ENCODE results near the gene ZNF124.
"Not testable (repeated sequence)": the region's sequence is repeated elsewhere in the genome, so short reads cannot be mapped to it uniquely, and the experiment has no call there.

Gene ZNF124

DNA sequence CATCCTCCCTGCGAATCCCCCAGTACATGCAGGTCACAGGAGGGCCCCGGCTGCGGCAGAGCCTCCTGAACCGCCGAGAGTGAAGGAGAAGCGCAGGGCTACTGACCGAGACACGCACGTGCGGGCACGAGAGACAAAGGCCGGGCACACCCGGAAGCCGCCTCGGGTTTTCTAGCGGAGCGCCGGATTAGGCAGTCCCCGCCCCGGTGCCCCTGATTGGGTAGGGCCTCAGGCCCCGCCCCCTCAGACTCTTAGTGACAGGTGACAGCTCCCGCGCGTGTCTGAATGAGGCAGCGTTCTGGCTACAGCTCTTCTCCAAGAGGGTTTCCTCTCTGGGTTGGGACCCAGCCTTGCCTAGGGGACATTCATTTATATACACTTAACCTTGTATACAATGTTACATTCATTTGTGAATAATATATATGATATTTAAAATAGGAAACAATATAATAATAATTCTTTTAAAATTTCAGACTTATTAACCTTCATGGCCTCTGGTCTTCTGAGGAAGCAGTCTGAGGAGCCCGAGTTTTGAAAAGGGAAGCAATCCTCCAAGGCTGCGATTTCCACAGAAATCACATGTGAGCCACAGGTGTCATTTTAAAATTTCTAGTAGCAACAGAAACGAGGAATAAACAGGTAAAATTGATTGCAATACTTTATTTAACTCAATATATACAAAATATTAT is at the start of gene ZNF124:
TSS of gene ZNF124 (minus strand) at position 146 of the 689 bp plus-strand sequence. CDS start at position 3, 143 bp downstream.
- not testable (repeated sequence) for H3K36me3 ChIP-seq (ENCODE audit: control insufficient read depth, low read depth, low read length); H3K27me3 ChIP-seq (ENCODE audit: control insufficient read depth, insufficient read depth, low read length); H3K27ac ChIP-seq (ENCODE audit: low read length); H3K4me3 ChIP-seq (ENCODE audit: low read length); H3K9me3 ChIP-seq (ENCODE audit: control insufficient read depth, low read depth, low read length); H3K9ac ChIP-seq (ENCODE audit: low read length); H3K4me1 ChIP-seq (ENCODE audit: control insufficient read depth, low read depth, low read length)

DNA sequence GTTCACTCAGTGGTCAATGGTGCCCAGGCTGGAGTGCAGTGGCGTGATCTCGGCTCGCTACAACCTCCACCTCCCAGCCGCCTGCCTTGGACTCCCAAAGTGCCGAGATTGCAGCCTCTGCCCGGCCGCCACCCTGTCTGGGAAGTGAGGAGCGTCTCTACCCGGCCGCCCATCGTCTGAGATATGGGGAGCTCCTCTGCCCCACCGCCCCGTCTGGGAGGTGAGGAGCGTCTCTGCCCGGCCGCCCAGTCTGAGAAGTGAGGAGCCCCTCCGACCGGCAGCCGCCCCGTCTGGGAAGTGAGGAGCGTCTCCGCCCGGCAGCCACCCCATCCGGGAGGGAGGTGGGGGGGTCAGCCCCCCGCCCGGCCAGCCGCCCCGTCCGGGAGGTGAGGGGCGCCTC is 48.5 kb upstream of the ZNF124 start:
- H3K36me3 ChIP-seq (ENCODE audit: control insufficient read depth, low read depth, low read length); H3K9ac ChIP-seq (ENCODE audit: low read length); H3K4me3 ChIP-seq (ENCODE audit: low read length): not testable (repeated sequence)

DNA sequence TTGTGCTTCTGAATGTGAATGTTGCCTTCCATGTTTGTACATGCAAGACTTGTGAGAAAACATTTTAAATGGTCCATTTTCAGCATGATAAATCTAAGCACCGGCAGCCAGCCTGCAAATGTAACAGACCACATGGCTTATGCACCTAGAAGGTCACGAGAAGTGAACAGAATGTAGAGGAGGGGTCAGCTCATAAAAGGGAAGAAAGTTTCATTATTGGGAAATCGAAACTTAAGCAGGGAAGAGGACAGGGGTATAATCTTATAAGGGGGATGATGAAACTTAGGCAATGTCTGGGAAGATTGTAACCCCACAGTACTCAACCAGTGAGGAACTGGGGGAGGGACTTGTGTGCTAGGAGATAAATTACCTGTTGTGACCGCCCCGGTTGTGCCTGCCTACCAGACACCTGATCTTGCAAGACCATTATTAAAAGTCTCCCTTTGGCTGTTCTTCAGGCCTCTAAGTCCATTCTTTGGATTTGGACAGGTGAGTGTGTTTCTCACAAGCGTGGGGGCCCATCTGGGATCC is 46.4 kb upstream of the ZNF124 start:
- Histone ChIP-seq H3K9ac (ENCODE audit: low read length) (no peak overlapping the region), H3K36me3 (ENCODE audit: control insufficient read depth, low read depth, low read length) (no peaks in the 10 kb centered on the region), H3K27ac (ENCODE audit: low read length) (no peak overlapping the region), H3K4me1 (ENCODE audit: control insufficient read depth, low read depth, low read length) (no peaks in the 10 kb centered on the region), H3K9me3 (ENCODE audit: control insufficient read depth, low read depth, low read length) (no peaks in the 10 kb centered on the region), H3K27me3 (ENCODE audit: control insufficient read depth, insufficient read depth, low read length) (no peaks in the 10 kb centered on the region), H3K4me3 (ENCODE audit: low read length) (no peak overlapping the region)

More for the DNA sequence above, 48.5 kb upstream of the ZNF124 start:
- H3K27ac ChIP-seq (ENCODE audit: low read length); H3K4me1 ChIP-seq (ENCODE audit: control insufficient read depth, low read depth, low read length); H3K9me3 ChIP-seq (ENCODE audit: control insufficient read depth, low read depth, low read length); H3K27me3 ChIP-seq (ENCODE audit: control insufficient read depth, insufficient read depth, low read length): not testable (repeated sequence)

DNA sequence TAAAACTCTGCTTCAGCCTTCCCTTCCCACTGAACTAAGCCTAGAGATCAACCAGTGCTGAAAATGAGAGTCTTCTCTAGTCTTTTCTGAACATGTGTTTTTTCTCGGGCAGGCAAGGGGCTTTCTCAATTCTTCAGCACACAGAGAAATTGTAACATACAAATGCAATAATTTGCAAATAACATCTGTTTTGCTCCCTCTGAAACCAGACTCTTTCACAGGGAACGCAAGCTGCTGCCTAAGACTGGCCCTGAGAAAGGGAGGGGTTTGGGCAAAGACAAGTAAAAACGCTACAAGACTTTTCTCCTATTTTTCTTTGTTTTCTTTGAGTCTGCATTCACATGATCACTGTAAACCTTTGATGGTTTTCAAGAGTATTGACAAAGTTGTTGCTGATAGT is 44.4 kb upstream of the ZNF124 start:
- H3K27me3 ChIP-seq (ENCODE audit: control insufficient read depth, insufficient read depth, low read length) = no peaks in the 10 kb centered on the region
- no peak overlapping the region for H3K4me3 ChIP-seq (ENCODE audit: low read length)
- H3K4me1 ChIP-seq (ENCODE audit: control insufficient read depth, low read depth, low read length) = no peaks in the 10 kb centered on the region
- no peaks in the 10 kb centered on the region for H3K9me3 ChIP-seq (ENCODE audit: control insufficient read depth, low read depth, low read length)
- no peak overlapping the region for H3K9ac ChIP-seq (ENCODE audit: low read length)
- no peak overlapping the region for H3K27ac ChIP-seq (ENCODE audit: low read length)
- no peaks in the 10 kb centered on the region for H3K36me3 ChIP-seq (ENCODE audit: control insufficient read depth, low read depth, low read length)

DNA sequence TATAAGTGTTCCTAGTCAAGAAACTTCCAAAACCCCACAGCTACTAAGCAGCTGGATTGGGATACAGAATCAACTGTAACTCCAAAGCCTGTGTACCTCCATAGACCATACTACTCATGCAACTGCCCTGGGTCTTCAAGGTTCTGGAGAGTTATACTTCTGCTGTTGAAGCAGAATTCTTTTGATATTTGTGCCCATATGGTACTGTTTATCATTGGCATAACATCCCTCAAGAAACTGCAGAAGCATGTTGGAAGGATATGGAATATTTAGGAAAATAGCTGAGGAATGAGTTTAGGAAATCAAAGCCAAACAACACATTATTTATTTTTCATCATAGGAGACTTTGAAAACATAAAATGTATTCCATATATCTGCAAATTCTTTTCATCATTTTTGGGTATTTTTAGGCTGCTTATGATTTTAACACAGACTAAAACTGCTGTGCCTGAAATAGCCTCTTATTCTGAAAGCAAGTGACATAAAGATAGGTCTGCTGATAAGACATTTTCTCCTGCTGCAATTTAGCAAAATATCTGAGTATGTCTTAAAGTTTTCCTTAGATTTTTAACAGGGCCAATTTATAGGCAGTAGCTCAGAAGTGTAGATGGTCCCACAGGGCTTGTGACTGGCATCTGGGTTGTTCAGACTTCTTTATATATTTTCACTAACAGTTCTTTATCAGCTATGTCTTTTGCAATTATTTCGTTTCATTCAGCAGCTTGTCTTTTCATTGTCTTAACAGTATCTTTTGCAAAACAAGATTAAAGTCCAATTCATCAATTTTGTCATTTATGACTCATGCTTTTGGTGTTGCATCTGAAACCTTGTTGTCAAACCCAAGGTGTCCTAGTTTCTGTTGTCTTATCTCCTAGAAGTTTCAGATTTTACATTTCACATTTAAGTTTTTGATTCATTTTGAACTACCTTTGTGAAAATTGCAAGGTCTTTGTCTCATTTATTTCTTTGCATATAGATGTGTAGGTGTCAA is 41.1 kb upstream of the ZNF124 start:
- H3K4me1 ChIP-seq (ENCODE audit: control insufficient read depth, low read depth, low read length) = peaks cover 8% of the 10 kb centered on the region

DNA sequence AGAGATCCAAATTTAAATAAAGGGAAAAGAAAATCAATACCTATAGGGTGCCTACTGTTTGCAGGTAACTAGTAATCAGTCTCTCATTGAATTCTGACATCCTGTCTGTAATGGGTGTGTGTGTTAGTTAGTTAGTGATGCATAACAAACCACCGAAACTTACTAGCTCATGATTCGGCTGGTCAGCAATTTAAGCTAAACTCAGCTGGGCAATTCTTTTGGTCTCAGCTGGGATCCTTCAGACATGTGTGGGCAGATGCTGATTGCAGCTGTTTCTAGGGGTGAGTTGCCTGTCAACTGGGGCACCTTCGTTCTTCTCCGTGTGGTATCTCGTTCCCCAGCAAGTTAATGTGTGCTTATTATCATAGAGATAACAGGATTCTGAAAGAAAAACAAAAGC is 40.2 kb upstream of the ZNF124 start:
- H3K9ac ChIP-seq (ENCODE audit: low read length) = no peak overlapping the region
- H3K27me3 ChIP-seq (ENCODE audit: control insufficient read depth, insufficient read depth, low read length) = no peaks in the 10 kb centered on the region
- no peaks in the 10 kb centered on the region for H3K36me3 ChIP-seq (ENCODE audit: control insufficient read depth, low read depth, low read length)
- peaks cover 8% of the 10 kb centered on the region for H3K4me1 ChIP-seq (ENCODE audit: control insufficient read depth, low read depth, low read length)
- H3K4me3 ChIP-seq (ENCODE audit: low read length) = no peak overlapping the region
- no peaks in the 10 kb centered on the region for H3K9me3 ChIP-seq (ENCODE audit: control insufficient read depth, low read depth, low read length)
- H3K27ac ChIP-seq (ENCODE audit: low read length) = no peak overlapping the region

More for the DNA sequence above, 41.1 kb upstream of the ZNF124 start:
- Histone ChIP-seq H3K27ac (ENCODE audit: low read length) (no peak overlapping the region), H3K4me3 (ENCODE audit: low read length) (no peak overlapping the region), H3K9me3 (ENCODE audit: control insufficient read depth, low read depth, low read length) (no peaks in the 10 kb centered on the region), H3K9ac (ENCODE audit: low read length) (no peak overlapping the region), H3K27me3 (ENCODE audit: control insufficient read depth, insufficient read depth, low read length) (no peaks in the 10 kb centered on the region), H3K36me3 (ENCODE audit: control insufficient read depth, low read depth, low read length) (no peaks in the 10 kb centered on the region)

DNA sequence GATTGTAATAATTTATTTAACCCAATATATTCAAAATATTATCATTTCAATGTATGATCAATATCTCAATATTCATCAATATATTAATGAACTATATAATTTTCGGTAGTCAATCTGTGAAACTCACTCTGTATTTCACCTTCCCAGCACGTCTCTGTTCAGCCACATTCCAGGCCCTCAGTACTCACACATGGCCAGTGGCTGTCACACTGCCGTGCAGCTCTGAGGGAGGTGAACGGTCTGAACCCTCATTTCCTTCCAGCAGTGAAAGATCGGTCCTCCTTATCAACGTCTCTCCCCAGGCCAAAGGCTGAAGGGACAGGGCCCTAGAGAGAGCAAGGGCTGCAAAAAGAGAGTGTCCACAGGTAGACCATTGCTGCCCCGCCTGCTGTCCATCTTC is 39.5 kb upstream of the ZNF124 start:
- no peak overlapping the region for H3K27ac ChIP-seq (ENCODE audit: low read length)
- no peak overlapping the region for H3K4me3 ChIP-seq (ENCODE audit: low read length)
- H3K36me3 ChIP-seq (ENCODE audit: control insufficient read depth, low read depth, low read length) = no peaks in the 10 kb centered on the region
- H3K9ac ChIP-seq (ENCODE audit: low read length) = no peak overlapping the region
- peaks cover 8% of the 10 kb centered on the region for H3K4me1 ChIP-seq (ENCODE audit: control insufficient read depth, low read depth, low read length)
- H3K9me3 ChIP-seq (ENCODE audit: control insufficient read depth, low read depth, low read length) = no peaks in the 10 kb centered on the region
- no peaks in the 10 kb centered on the region for H3K27me3 ChIP-seq (ENCODE audit: control insufficient read depth, insufficient read depth, low read length)

DNA sequence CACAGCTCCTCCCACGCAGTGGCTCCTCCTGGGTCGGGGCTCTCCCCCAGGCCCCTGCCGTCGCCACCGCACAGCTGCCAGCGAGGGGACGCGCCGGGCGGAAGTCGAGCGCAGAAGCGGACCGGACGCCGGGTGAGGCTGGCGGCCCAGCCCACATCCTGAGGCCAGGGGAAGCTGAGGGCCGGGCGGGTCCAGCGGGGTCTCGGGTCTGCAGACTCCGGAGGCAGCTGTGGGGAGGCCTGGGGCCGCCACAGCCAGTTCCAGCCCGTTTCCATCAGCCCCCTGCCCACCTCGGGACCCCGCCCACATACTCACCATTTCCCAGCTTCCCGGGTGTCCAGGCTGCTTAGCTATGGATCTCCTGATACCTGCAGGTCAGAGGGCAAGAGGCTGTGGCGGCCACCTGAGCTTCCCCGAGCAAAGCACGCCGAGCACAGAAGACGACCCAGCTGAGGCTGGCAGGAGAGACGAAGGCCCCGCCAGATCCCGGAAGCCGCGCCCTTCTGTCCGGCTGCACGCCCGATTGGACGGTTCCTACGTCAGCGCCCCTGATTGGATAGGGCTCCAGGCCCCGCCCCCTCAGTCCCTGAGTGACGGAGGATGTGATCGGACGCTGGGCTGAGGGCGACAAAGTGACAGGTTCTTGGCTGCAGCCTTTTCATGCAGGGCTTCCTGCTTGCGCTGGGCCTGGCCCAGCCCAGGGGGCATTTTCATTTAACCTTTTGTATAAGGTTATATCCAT is 38.7 kb upstream of the ZNF124 start:
- Histone ChIP-seq H3K9ac (ENCODE audit: low read length) (peak overlapping the region; percentile 60), H3K27me3 (ENCODE audit: control insufficient read depth, insufficient read depth, low read length) (no peaks in the 10 kb centered on the region), H3K9me3 (ENCODE audit: control insufficient read depth, low read depth, low read length) (no peaks in the 10 kb centered on the region), H3K4me1 (ENCODE audit: control insufficient read depth, low read depth, low read length) (peaks cover 8% of the 10 kb centered on the region), H3K36me3 (ENCODE audit: control insufficient read depth, low read depth, low read length) (no peaks in the 10 kb centered on the region), H3K4me3 (ENCODE audit: low read length) (peak overlapping the region; percentile 71), H3K27ac (ENCODE audit: low read length) (no peak overlapping the region)

DNA sequence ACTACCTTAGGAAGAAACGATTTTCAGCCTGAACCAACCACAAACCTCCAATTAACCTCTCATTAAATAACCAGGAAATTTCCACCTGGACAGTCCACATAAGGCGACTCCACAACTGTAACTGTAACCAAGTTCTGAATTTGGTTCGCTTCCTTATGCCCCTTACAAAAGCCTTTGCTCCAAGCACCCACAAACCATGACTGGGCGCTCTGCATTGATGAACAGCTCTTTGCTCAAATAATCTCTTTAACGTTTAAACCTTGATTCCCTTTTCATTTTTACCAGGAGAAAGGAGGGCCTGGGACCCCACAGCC is 38.2 kb upstream of the ZNF124 start:
- Histone ChIP-seq H3K9ac (ENCODE audit: low read length) (peak overlapping the region; percentile 60), H3K4me3 (ENCODE audit: low read length) (peak overlapping the region; percentile 71), H3K27me3 (ENCODE audit: control insufficient read depth, insufficient read depth, low read length) (no peaks in the 10 kb centered on the region), H3K27ac (ENCODE audit: low read length) (no peak overlapping the region), H3K36me3 (ENCODE audit: control insufficient read depth, low read depth, low read length) (no peaks in the 10 kb centered on the region), H3K4me1 (ENCODE audit: control insufficient read depth, low read depth, low read length) (peaks cover 8% of the 10 kb centered on the region), H3K9me3 (ENCODE audit: control insufficient read depth, low read depth, low read length) (no peaks in the 10 kb centered on the region)

DNA sequence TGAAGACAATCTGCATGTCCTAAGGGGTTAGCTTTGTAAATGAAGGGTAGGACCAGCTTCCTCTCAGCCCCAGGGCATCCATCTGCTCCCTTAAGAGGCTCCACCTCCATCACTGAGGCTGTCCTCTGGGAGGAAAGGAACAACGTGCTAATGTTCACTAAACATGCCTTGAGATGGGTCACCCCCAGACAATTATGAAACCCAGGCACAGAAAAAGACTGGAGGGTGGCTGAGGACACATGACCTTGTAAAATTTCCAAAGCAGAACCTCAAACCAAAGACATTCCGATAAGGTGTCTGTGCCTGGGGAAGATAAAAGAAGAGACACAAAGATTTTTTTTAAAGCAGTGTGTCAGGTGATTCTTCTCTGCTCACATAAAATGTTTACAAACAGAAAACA is 37.6 kb upstream of the ZNF124 start:
- H3K9me3 ChIP-seq (ENCODE audit: control insufficient read depth, low read depth, low read length) = no peaks in the 10 kb centered on the region
- peak overlapping the region; percentile 71 for H3K4me3 ChIP-seq (ENCODE audit: low read length)
- H3K27ac ChIP-seq (ENCODE audit: low read length) = no peak overlapping the region
- peaks cover 8% of the 10 kb centered on the region for H3K4me1 ChIP-seq (ENCODE audit: control insufficient read depth, low read depth, low read length)
- H3K27me3 ChIP-seq (ENCODE audit: control insufficient read depth, insufficient read depth, low read length) = no peaks in the 10 kb centered on the region
- peak overlapping the region; percentile 60 for H3K9ac ChIP-seq (ENCODE audit: low read length)
- H3K36me3 ChIP-seq (ENCODE audit: control insufficient read depth, low read depth, low read length) = no peaks in the 10 kb centered on the region

DNA sequence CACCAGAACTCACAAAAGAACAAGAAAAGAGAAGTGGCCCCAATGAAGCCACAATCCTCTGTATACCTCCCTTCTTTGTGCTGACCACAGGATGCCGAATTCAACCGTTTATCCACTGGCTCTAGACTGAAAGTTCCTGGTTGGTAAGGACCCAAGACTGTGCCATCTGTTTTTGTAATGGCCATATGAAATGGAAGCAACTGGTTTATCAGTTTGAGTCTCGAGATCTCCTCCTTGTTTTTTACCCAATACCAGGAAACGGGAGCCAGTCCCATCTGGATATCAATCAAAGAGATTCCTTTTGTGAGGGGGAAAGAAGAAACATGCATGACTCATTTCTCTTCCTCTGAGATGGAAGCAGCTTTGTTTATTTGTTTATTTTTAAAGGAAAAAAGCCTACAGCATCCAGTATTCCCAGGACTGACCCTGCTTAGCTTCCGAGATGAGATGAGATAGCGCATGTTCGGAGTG is 32.4 kb upstream of the ZNF124 start:
- H3K36me3 ChIP-seq (ENCODE audit: control insufficient read depth, low read depth, low read length) = peaks cover 6% of the 10 kb centered on the region
- no peak overlapping the region for H3K9ac ChIP-seq (ENCODE audit: low read length)
- H3K9me3 ChIP-seq (ENCODE audit: control insufficient read depth, low read depth, low read length) = no peaks in the 10 kb centered on the region
- H3K27ac ChIP-seq (ENCODE audit: low read length) = no peak overlapping the region
- H3K4me1 ChIP-seq (ENCODE audit: control insufficient read depth, low read depth, low read length) = peaks cover 1% of the 10 kb centered on the region
- H3K4me3 ChIP-seq (ENCODE audit: low read length) = no peak overlapping the region
- no peaks in the 10 kb centered on the region for H3K27me3 ChIP-seq (ENCODE audit: control insufficient read depth, insufficient read depth, low read length)
